Kidney epithelial cell (primary cell): ENCODE results near the gene FAM234A. TPM values are rescaled to one million over a fixed set of nuclear protein-coding genes. Genes with fewer than 3 reads are reported as not detected.

Source experiments
- DNase-seq: peaks from one replicate; pipeline ENCODE4 v3.0.0-alpha.2; 2010; ENCODE audit warnings: low read depth
- H3K27me3 ChIP-seq: 2 replicates; pipeline ENCODE4 v1.6.0; 2011; ENCODE audit warnings: low read length; ENCODE audit not compliant: control insufficient read depth, insufficient read depth
- H3K36me3 ChIP-seq: 2 replicates; pipeline ENCODE4 v1.5.1; 2011; ENCODE audit warnings: low read length; ENCODE audit not compliant: control insufficient read depth, insufficient read depth
- H3K4me3 ChIP-seq: 2 replicates; pipeline ENCODE4 v1.5.1; 2011; ENCODE audit warnings: low read depth, mild to moderate bottlenecking, control low read depth, low read length
- CTCF ChIP-seq: IDR thresholded peaks from 2 replicates; pipeline ENCODE4 v1.5.1; 2011; ENCODE audit warnings: mild to moderate bottlenecking, moderate library complexity, low read length, control low read depth, inconsistent platforms; ENCODE audit not compliant: insufficient read depth, poor library complexity, severe bottlenecking
- total RNA-seq: library from RNA; depleted of rRNA; stranded (reverse); fragments of >200 nt; gene quantifications from 2 replicates; pipeline ENCODE4 v1.2.3, GENCODE V29; 2015

Gene FAM234A
- total RNA-seq, 1 donor from 2014 or later = 97.5 TPM

GRCh38 chr16:291539-291938 lies 56.9 kb downstream of the FAM234A start:
- Histone ChIP-seq H3K27me3 (no peaks in the 10 kb centered on the region), H3K36me3 (no peaks in the 10 kb centered on the region), H3K4me3 (no peak overlapping the region)
- TF ChIP-seq CTCF = no peak
- no peak for DNase-seq

GRCh38 chr16:293043-293775 lies 58.6 kb downstream of the FAM234A start:
- no peaks in the 10 kb centered on the region for H3K36me3 ChIP-seq
- H3K4me3 ChIP-seq = no peak overlapping the region
- H3K27me3 ChIP-seq = no peaks in the 10 kb centered on the region
- no peak for TF ChIP-seq CTCF
- no peak for DNase-seq

GRCh38 chr16:296276-296675 lies 61.7 kb downstream of the FAM234A start:
- Histone ChIP-seq H3K27me3 (no peaks in the 10 kb centered on the region), H3K36me3 (no peaks in the 10 kb centered on the region), H3K4me3 (no peak overlapping the region)
- TF ChIP-seq CTCF = no peak
- no peak for DNase-seq

GRCh38 chr16:296806-297510 lies 62.3 kb downstream of the FAM234A start:
- Histone ChIP-seq H3K36me3 (no peaks in the 10 kb centered on the region), H3K4me3 (no peak overlapping the region), H3K27me3 (no peaks in the 10 kb centered on the region)
- no peak for DNase-seq
- no peak for TF ChIP-seq CTCF

GRCh38 chr16:297832-298231 lies 63.2 kb downstream of the FAM234A start:
- DNase-seq = no peak
- Histone ChIP-seq H3K27me3 (no peaks in the 10 kb centered on the region), H3K4me3 (no peak overlapping the region), H3K36me3 (no peaks in the 10 kb centered on the region)
- no peak for TF ChIP-seq CTCF
